Right ventricle myocardium superior (tissue), 1 donor: ENCODE measurements around the gene CRYBB1. TPM values are rescaled to one million over a fixed set of nuclear protein-coding genes. Genes with fewer than 3 reads are reported as not detected.
"Not testable (repeated sequence)": the region's sequence is repeated elsewhere in the genome, so short reads cannot be mapped to it uniquely, and the experiment has no call there.

Source experiments
- ATAC-seq: fragments of 200-7000 bp; cut with Tn5 transposase; one replicate; pipeline ENCODE4 v1.9.1; 2020; ENCODE audit warnings: mild to moderate bottlenecking; ENCODE audit not compliant: poor library complexity
- DNase-seq: peaks from one replicate; pipeline ENCODE4 v3.0.0-alpha.2; 2020
- intact Hi-C: fragments of 100-400 bp; cut with DNase I; formaldehyde crosslinking; loops from one replicate; pipeline ENCODE4 v1.11.2; 2022
- total RNA-seq: library from RNA; stranded (reverse); fragmentation: NEBNext Ultra II Directional; extraction: Animal tissue kit (Norgen Biotek cat#: 25700); gene quantifications from one replicate; pipeline ENCODE4 v1.2.1, GENCODE V29; 2021
- donor health status: DM: no; HTN: yes; CAD: no; lungs with severe emphysema.

CRYBB1 gene
- total RNA-seq, 1 donor from 2014 or later = 0.65 TPM

- ATAC-seq, DNase-seq, intact Hi-C loops: not testable (repeated sequence)
These were observed 4.1 kb downstream of the CRYBB1 start for GRCh38 chr22:26613753-26614152.

- no peak for DNase-seq
- intact Hi-C loops = no loop called here
- no peak for ATAC-seq
These were observed 5.2 kb downstream of the CRYBB1 start for GRCh38 chr22:26612652-26613051.

GRCh38 chr22:26610996-26611395 lies 6.8 kb downstream of the CRYBB1 start:
- intact Hi-C loops = no loop called here
- ATAC-seq (no peak), DNase-seq (no peak)

GRCh38 chr22:26610072-26610958 lies 7.5 kb downstream of the CRYBB1 start:
- intact Hi-C loops = no loop called here

GRCh38 chr22:26609287-26609686 lies 8.5 kb downstream of the CRYBB1 start:
- intact Hi-C loops = no loop called here
- ATAC-seq (no peak), DNase-seq (no peak)

More at GRCh38 chr22:26610072-26610958, 7.5 kb downstream of the CRYBB1 start:
- peak; percentile 31 for ATAC-seq
- DNase-seq = no peak

- ATAC-seq (no peak), DNase-seq (no peak)
- intact Hi-C loops = no loop called here
These were observed 9.7 kb downstream of the CRYBB1 start for GRCh38 chr22:26608129-26608528.

GRCh38 chr22:26606611-26607010 lies 11.2 kb downstream of the CRYBB1 start:
- ATAC-seq (no peak), DNase-seq (no peak)
- intact Hi-C loops = no loop called here

GRCh38 chr22:26604368-26604767 lies 13.5 kb downstream of the CRYBB1 start:
- intact Hi-C loops = no loop called here
- ATAC-seq (no peak), DNase-seq (no peak)

- intact Hi-C loops = no loop called here
- DNase-seq (no peak), ATAC-seq (no peak)
These were observed 15.7 kb downstream of the CRYBB1 start for GRCh38 chr22:26602127-26602526.

GRCh38 chr22:26601726-26602125 lies 16.1 kb downstream of the CRYBB1 start:
- DNase-seq (no peak), ATAC-seq (no peak)
- intact Hi-C loops = no loop called here

GRCh38 chr22:26599505-26599904 lies 18.3 kb downstream of the CRYBB1 start:
- intact Hi-C loops = no loop called here
- no peak for DNase-seq
- no peak for ATAC-seq

GRCh38 chr22:26597480-26597879 lies 20.3 kb downstream of the CRYBB1 start:
- ATAC-seq = no peak
- intact Hi-C loops = no loop called here
- no peak for DNase-seq

- ATAC-seq (no peak), DNase-seq (no peak)
- intact Hi-C loops = no loop called here
These were observed 20.8 kb downstream of the CRYBB1 start for GRCh38 chr22:26597026-26597425.

GRCh38 chr22:26593763-26594162 lies 24.1 kb downstream of the CRYBB1 start:
- intact Hi-C loops = loop anchor here (5.0 kb wide), 2 partner anchors 81 to 111 kb away; partner anchors contain the start of genes HPS4, SRRD and TFIP11

GRCh38 chr22:26592421-26592891 lies 25.4 kb downstream of the CRYBB1 start:
- ATAC-seq (no peak), DNase-seq (no peak)
- intact Hi-C loops = loop anchor here (5.0 kb wide), 2 partner anchors 80 to 110 kb away; partner anchors contain the start of genes HPS4, SRRD and TFIP11

More at GRCh38 chr22:26593763-26594162, 24.1 kb downstream of the CRYBB1 start:
- ATAC-seq = no peak
- DNase-seq = no peak

- DNase-seq (peak; percentile 87), ATAC-seq (peak; percentile 96)
- intact Hi-C loops = loop anchor here (5.0 kb wide), 2 partner anchors 78 to 108 kb away; partner anchors contain the start of genes HPS4, SRRD and TFIP11
These were observed 27.7 kb downstream of the CRYBB1 start, which contains the start of gene TPST2 for GRCh38 chr22:26589845-26590736. TSS of gene TPST2 (minus strand) at chr22:26590132. CDS start at chr22:26541630, 48,502 bp downstream.

- DNase-seq (peak; percentile 63), ATAC-seq (peak; percentile 29)
- intact Hi-C loops = no loop called here
These were observed 28.4 kb downstream of the CRYBB1 start for GRCh38 chr22:26589367-26589844.

- ATAC-seq (no peak), DNase-seq (no peak)
- intact Hi-C loops = no loop called here
These were observed 29.0 kb downstream of the CRYBB1 start for GRCh38 chr22:26588729-26589366.
